Esophagus muscularis mucosa (tissue), 4 donors: Measurements from ENCODE around the gene RNF11. TPM values are rescaled to one million over a fixed set of nuclear protein-coding genes. Genes with fewer than 3 reads are reported as not detected.

Experiments used
- DNase-seq: peaks from one replicate; pipeline ENCODE4 v3.0.0-alpha.2; 2017; ENCODE audit errors: extremely low spot score
- H3K27ac ChIP-seq, 4 donors: fragments of 200-600 bp; sonication (generic); replicated peaks in 1 of 4; 1 replicate in 3 of 4; 2 replicates in 1 of 4; pipeline ENCODE4 v1.5.1; 2016 to 2019; ENCODE audit warnings: mild to moderate bottlenecking in 1 of 4
- H3K27me3 ChIP-seq, 4 donors: fragments of 200-600 bp; sonication (generic); one replicate each; pipeline versions ENCODE4 v1.5.1 to v1.6.0; 2016 to 2019
- H3K36me3 ChIP-seq, 4 donors: fragments of 200-600 bp; sonication (generic); one replicate each; pipeline ENCODE4 v1.5.1; 2016 to 2019
- H3K4me1 ChIP-seq, 4 donors: fragments of 200-600 bp; sonication (generic); one replicate each; pipeline ENCODE4 v1.5.1; 2016 to 2019
- H3K4me3 ChIP-seq, 4 donors: fragments of 200-600 bp; sonication (generic); 1 replicate in 2 of 4; 2 replicates in 2 of 4; pipeline ENCODE4 v1.5.1; 2016 to 2019; ENCODE audit warnings: mild to moderate bottlenecking in 4 of 4, moderate library complexity in 1 of 4
- H3K9me3 ChIP-seq, 4 donors: fragments of 200-600 bp; sonication (generic); 1 replicate in 3 of 4; 2 replicates in 1 of 4; pipeline ENCODE4 v1.5.1; 2016 to 2019
- CTCF ChIP-seq, 3 experiments: fragments of 200-600 bp in 2 of 3; fragments of 450-650 bp in 1 of 3; sonication (generic) in 2 of 3; IDR thresholded peaks; one replicate each; pipeline ENCODE4 v1.5.1; 2017 to 2019; ENCODE audit warnings: antibody characterized with exemption in 3 of 3, mild to moderate bottlenecking in 2 of 3, moderate library complexity in 1 of 3
- EP300 ChIP-seq: sonication (generic); formaldehyde crosslinking; IDR thresholded peaks from one replicate; pipeline ENCODE4 v1.6.1; 2017; ENCODE audit warnings: antibody characterized with exemption
- POLR2A ChIP-seq: fragments of 450-650 bp; IDR thresholded peaks from one replicate; pipeline ENCODE4 v1.6.1; 2017; ENCODE audit warnings: antibody characterized with exemption, moderate library complexity, mild to moderate bottlenecking, low read depth
- POLR2AphosphoS5 ChIP-seq, 2 donors: sonication (generic); formaldehyde crosslinking; IDR thresholded peaks; one replicate each; pipeline ENCODE4 v1.6.1; 2017; ENCODE audit warnings: antibody characterized with exemption in 2 of 2
- WGBS: methylation state at CpG from one replicate; pipeline ENCODE4 v1.1.5; 2018; 5-methylcytosine and 5-hydroxymethylcytosine counted together
- intact Hi-C: fragments of 100-400 bp; cut with DNase I; formaldehyde crosslinking; loops from one replicate; pipeline ENCODE4 v1.15.1; 2023
- total RNA-seq, 4 donors: library from RNA; depleted of rRNA; stranded (reverse); fragments of >200 nt; gene quantifications; one replicate each; pipeline versions ENCODE4 v1.1.0 to v1.2.1, GENCODE V29; 2016

The RNF11 gene
- total RNA-seq, 4 donors from 2014 or later: 101 to 141 (median 115) TPM

DNA sequence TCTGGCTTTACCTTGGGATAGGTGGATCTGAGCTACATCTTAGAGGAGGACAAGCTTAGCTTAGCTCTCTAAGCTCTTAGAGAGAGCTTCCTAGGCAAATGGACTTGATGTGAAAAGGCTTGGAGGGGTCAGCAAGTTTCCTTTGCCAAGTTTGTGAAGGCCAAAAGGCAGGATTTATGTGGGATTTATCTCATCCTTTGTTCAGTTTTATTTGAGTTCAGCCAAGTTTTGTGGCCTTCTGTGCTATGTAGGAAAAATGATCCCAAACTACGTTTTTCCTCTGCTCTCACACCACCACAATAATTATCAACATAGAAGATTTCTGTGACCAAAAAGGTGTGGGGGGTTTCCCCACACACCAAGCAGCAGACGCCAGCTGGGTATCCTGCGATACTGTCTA lies 26.0 kb upstream of the RNF11 start:
- H3K4me3 ChIP-seq: no peak overlapping the region
- intact Hi-C loops: no loop called here
- DNase-seq: no peak
- TF ChIP-seq POLR2AphosphoS5 (IDR thresholded peaks at IDR 0.05): no peak
- no peak for TF ChIP-seq CTCF (IDR thresholded peaks at IDR 0.05)
- TF ChIP-seq EP300: no peak
- no peak for TF ChIP-seq POLR2A
- H3K27ac ChIP-seq: no peak overlapping the region
- H3K4me1 ChIP-seq: peaks cover 0 to 10% (median 0%) of the 10 kb centered on the region in 4 donors
- no peaks in the 10 kb centered on the region for H3K9me3 ChIP-seq
- no peaks in the 10 kb centered on the region for H3K27me3 ChIP-seq
- 78% methylated on average over 3 of the region's 3 CpGs for WGBS
- no peaks in the 10 kb centered on the region for H3K36me3 ChIP-seq

GRCh38 chr1:51210676-51211075 lies 25.4 kb upstream of the RNF11 start:
- Histone ChIP-seq H3K4me3 (no peak overlapping the region), H3K27ac (no peak overlapping the region), H3K4me1 (peaks cover 0 to 10% (median 0%) of the 10 kb centered on the region in 4 donors), H3K36me3 (no peaks in the 10 kb centered on the region), H3K27me3 (no peaks in the 10 kb centered on the region), H3K9me3 (no peaks in the 10 kb centered on the region)
- 94% methylated on average over 3 of the region's 3 CpGs for WGBS
- TF ChIP-seq CTCF (IDR thresholded peaks at IDR 0.05) (no peak), POLR2A (no peak), POLR2AphosphoS5 (IDR thresholded peaks at IDR 0.05) (no peak), EP300 (no peak)
- DNase-seq: no peak
- intact Hi-C loops: no loop called here

DNA sequence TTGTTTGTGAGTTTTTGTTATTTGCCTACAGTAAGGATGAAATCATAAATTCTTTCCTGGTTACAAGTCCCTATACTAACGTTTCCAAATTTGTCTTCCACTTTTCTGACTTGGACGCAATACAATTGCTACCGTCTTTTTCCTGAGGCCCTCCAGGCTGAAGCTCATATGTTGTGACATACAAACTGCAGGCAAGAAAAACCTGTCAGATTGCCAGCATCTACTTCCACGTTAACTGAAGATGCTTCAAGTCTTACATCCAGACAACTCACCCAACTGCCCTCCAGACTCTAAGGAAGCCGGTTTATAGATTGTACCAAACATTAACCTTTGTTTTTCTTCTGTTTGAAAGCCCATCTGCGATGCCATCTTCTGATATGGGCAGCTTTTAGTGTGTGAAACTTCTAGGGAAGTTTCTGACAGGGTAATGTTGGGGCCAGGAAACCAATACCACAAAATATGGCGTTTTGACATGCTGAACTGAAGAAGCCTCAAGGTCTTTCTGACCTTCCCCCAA lies 21.4 kb upstream of the RNF11 start:
- Histone ChIP-seq H3K27ac (no peak overlapping the region), H3K9me3 (no peaks in the 10 kb centered on the region), H3K36me3 (no peaks in the 10 kb centered on the region), H3K4me1 (peaks cover 0 to 10% (median 0%) of the 10 kb centered on the region in 4 donors), H3K4me3 (no peak overlapping the region), H3K27me3 (no peaks in the 10 kb centered on the region)
- no peak for DNase-seq
- intact Hi-C loops: no loop called here
- TF ChIP-seq CTCF (IDR thresholded peaks at IDR 0.05): no peak
- WGBS: 33% methylated on average over 7 of the region's 7 CpGs

- TF ChIP-seq POLR2A (no peak), CTCF (IDR thresholded peaks at IDR 0.05) (no peak), POLR2AphosphoS5 (IDR thresholded peaks at IDR 0.05) (no peak), EP300 (no peak)
- H3K9me3 ChIP-seq: no peaks in the 10 kb centered on the region
- H3K36me3 ChIP-seq: no peaks in the 10 kb centered on the region
- 93% methylated on average over 1 of the region's 1 CpG for WGBS
- no peaks in the 10 kb centered on the region for H3K27me3 ChIP-seq
- no peak for DNase-seq
- peaks cover 0 to 10% (median 0%) of the 10 kb centered on the region in 4 donors for H3K4me1 ChIP-seq
- no peak overlapping the region for H3K27ac ChIP-seq
- intact Hi-C loops: no loop called here
- H3K4me3 ChIP-seq: no peak overlapping the region
These were observed 20.9 kb upstream of the RNF11 start for GRCh38 chr1:51215169-51215568.

DNA sequence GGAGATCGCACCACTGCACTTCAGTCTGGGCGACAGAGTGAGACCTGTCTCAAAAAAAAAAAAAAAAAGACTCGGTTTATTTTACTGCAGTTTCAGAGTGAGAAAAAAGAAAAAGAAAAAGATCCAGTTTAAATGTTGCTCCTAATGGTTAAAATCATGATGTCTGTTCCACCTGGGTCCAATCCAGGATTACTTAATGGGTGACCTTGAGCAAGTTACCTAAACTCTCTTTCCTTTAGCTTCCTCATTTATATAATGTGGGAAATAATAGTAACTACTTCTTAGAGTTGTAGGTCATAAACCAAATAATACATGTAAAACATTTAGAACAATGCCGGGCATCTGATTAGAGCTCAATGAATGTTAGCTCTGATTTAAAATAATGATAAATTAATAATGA lies 19.4 kb upstream of the RNF11 start:
- Histone ChIP-seq H3K4me1 (peaks cover 0 to 10% (median 0%) of the 10 kb centered on the region in 4 donors), H3K36me3 (no peaks in the 10 kb centered on the region), H3K9me3 (no peaks in the 10 kb centered on the region), H3K27ac (no peak overlapping the region), H3K4me3 (no peak overlapping the region), H3K27me3 (no peaks in the 10 kb centered on the region)
- intact Hi-C loops: no loop called here
- 90% methylated on average over 4 of the region's 4 CpGs for WGBS
- TF ChIP-seq CTCF (IDR thresholded peaks at IDR 0.05): no peak
- DNase-seq: no peak
